GM13977 (cell line): ENCODE data around the gene BRD2.
A peak's percentile ranks its signal among the peaks of the same experiment; 100 is the strongest.

Experiments
- DNase-seq: peaks from one replicate; pipeline ENCODE4 v3.0.0; 2012; ENCODE audit warnings: low spot score
- in situ Hi-C: fragments of 300-500 bp; cut with MboI; formaldehyde crosslinking; loops from one replicate; pipeline ENCODE4 v1.12.0; 2022; ENCODE audit warnings: low sequenced_read_pairs, low pct_unique_long_range_greater_than_20kb, mixed read lengths, inconsistent platforms; ENCODE audit not compliant: unreplicated experiment
- TF ChIP-seq, protein P1 (sequence below): IDR thresholded peaks from 2 replicates; pipeline ENCODE4 v1.5.1; 2012; ENCODE audit warnings: mild to moderate bottlenecking, control low read depth; ENCODE audit not compliant: insufficient read depth; ENCODE audit errors: extremely low read depth, missing control alignments

BRD2 gene

DNA sequence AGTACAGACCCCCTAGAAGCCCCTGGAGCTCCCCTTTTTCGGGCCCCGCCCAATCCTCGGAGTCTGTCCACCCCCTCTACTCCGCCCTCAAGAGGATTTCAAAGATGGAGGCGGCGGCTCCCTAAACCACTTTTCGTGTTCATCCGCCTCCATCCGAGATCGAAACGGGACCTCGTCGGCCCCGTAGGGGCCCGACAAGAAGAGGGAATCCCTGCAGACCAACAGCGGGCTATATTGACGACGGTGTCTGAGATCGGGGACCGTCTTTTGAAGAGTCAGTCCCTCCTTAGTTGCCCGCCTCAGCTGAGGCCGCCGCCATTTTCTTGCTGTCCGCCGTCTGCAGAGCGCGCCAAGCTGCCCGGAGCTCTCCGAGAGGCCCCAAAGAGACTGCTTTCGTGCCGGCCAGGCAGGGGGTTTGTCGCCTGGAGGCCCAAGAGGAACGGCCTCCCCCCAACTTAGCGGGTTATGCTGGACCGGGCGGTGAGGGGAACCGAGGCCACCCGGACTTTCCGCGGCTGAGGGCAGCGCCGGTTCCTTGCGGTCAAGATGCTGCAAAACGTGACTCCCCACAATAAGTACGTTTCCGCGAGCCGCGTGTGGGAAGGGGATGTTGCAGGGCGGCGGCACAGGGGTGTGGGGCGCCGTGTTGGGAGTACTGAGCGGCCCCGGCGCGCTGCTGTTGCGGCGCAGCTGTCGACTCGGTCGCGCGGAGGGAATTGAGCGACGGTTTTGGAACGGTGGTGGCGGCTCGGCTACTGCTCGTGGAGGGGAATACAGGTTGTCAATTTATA, 4.2 kb downstream of the BRD2 start:
- TF ChIP-seq, protein P1, sequence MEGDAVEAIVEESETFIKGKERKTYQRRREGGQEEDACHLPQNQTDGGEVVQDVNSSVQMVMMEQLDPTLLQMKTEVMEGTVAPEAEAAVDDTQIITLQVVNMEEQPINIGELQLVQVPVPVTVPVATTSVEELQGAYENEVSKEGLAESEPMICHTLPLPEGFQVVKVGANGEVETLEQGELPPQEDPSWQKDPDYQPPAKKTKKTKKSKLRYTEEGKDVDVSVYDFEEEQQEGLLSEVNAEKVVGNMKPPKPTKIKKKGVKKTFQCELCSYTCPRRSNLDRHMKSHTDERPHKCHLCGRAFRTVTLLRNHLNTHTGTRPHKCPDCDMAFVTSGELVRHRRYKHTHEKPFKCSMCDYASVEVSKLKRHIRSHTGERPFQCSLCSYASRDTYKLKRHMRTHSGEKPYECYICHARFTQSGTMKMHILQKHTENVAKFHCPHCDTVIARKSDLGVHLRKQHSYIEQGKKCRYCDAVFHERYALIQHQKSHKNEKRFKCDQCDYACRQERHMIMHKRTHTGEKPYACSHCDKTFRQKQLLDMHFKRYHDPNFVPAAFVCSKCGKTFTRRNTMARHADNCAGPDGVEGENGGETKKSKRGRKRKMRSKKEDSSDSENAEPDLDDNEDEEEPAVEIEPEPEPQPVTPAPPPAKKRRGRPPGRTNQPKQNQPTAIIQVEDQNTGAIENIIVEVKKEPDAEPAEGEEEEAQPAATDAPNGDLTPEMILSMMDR = no peak
- DNase-seq = peak; percentile 75
- in situ Hi-C loops = loop anchor here (10.0 kb wide), 1 partner anchor 88 kb away; no protein-coding TSS in a partner anchor

DNA sequence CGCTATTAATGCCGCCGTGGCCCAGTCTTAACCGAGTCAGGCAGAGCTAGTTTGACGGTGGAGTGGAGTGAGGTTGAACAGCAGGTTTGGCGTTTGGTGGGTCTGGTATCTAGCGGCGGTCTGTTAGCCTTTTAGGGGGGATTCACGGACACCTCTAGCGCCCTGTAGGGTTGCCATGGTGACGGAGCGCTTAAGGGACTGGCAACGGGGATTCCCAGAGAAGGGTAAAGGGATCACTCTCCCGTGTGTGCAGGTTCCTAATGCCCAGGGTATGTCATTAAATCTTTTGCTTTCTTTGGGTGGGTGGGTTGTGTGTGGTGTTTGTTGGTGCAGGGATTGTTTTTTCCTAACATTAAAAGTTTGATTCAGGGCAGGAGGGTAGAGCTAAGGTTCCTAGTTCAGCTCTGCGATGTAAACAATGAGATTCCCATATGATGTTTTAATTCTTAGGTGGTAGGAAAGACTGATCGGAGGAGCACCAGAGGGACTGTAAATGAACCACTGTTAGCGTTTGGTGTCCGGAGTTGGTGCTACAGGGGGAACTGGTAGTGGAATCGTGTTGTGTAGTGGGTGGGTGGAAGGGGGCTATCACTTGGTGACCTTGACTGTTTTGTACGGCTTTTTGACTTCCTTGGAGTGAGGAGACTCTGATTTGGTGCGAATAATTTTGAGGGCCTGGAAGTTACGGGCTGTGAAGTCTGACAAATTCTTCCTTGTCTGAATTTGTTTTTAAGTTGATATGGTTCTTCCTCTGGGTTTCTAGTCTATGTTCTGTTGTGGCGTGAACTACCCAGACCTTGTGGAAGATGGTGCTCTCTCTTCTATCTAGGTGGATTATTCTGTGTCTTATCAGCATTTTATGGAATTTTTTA, 5.0 kb downstream of the BRD2 start:
- TF ChIP-seq, protein P1 = no peak
- in situ Hi-C loops = loop anchor here (10.0 kb wide), 1 partner anchor 89 kb away; no protein-coding TSS in a partner anchor
- DNase-seq = peak; percentile 40

DNA sequence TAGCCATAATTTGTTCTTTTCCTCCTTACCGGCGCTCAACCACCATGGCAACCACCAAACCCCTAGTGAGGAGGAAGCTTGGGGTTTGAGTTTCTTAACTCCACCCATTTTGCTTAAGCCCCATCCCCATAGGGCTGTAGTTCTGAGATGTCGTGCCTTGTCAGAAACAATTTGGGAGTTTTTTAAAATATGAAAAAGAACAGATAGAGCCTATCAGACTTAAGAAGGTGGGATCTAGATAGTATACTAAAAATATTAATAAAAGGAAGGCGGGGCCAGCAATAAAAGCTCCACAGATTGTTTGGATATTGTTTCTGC, 5.6 kb downstream of the BRD2 start:
- in situ Hi-C loops = loop anchor here (10.0 kb wide), 1 partner anchor 89 kb away; no protein-coding TSS in a partner anchor
- TF ChIP-seq, protein P1 = no peak
- peak; percentile 48 for DNase-seq

GRCh38 chr6:32974541-32975308, 6.3 kb downstream of the BRD2 start:
- in situ Hi-C loops = loop anchor here (10.0 kb wide), 1 partner anchor 90 kb away; no protein-coding TSS in a partner anchor
- TF ChIP-seq, protein P1 = no peak
- no peak for DNase-seq

DNA sequence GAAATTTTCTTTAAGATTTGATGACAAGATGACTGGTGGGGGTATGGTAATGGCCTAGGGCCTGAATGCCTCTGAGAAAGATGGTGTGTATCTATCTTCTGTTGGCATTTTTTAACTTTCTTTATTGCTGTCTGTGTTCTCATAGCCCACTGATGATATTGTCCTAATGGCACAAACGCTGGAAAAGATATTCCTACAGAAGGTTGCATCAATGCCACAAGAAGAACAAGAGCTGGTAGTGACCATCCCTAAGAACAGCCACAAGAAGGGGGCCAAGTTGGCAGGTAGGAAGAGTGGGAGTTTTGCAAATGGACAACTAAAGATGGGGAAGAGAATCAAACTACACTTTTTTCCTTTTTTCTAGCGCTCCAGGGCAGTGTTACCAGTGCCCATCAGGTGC, 7.5 kb downstream of the BRD2 start:
- DNase-seq = no peak
- TF ChIP-seq, protein P1 = no peak
- in situ Hi-C loops = loop anchor here (10.0 kb wide), 1 partner anchor 91 kb away; no protein-coding TSS in a partner anchor
